GM18867 (cell line): ENCODE data around the gene HHAT.

Source experiments
- ATAC-seq: cut with Tn5 transposase; IDR thresholded peaks from one replicate; pipeline ENCODE4 v1.9.1; 2021; ENCODE audit warnings: mild to moderate bottlenecking, moderate library complexity; ENCODE audit not compliant: unreplicated experiment

HHAT gene

DNA sequence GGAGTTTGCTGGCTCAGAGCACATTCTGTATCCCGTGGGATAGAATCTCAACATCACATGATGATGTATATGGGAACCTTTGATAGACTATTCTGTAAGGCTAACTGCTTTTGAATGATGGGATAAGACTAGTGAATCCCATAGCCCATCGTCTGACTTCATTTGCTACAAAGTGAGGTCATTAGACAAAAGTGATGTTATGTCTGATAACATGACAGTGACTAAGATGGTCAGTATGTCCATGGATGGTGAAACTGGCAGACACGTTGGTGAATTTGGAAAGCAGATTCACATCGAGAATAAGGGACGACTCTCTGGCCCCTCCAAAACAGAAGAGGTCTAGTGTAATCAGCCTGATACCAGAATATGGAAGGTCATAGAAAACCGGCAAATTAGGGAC is 108.4 kb downstream of the HHAT start:
- no peak for ATAC-seq

DNA sequence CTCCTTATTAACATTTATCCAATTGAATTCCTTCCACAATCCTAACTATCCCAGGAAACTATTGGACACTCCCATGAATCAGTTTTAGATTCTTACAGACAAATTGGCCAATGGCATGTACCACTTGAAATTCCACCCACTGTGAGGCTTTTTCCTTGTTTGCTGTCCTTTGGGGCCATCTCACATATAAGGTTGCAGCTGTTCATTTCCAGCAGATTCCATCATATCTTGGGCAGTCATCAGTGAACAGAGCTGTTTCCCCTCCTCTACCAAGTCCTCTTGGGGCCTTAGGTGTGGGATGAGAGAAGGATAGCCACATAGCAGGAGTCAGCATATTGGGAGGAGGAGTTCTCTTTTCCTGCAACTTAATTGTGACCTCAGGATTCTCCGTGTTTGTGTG is 109.1 kb downstream of the HHAT start:
- ATAC-seq = no peak

DNA sequence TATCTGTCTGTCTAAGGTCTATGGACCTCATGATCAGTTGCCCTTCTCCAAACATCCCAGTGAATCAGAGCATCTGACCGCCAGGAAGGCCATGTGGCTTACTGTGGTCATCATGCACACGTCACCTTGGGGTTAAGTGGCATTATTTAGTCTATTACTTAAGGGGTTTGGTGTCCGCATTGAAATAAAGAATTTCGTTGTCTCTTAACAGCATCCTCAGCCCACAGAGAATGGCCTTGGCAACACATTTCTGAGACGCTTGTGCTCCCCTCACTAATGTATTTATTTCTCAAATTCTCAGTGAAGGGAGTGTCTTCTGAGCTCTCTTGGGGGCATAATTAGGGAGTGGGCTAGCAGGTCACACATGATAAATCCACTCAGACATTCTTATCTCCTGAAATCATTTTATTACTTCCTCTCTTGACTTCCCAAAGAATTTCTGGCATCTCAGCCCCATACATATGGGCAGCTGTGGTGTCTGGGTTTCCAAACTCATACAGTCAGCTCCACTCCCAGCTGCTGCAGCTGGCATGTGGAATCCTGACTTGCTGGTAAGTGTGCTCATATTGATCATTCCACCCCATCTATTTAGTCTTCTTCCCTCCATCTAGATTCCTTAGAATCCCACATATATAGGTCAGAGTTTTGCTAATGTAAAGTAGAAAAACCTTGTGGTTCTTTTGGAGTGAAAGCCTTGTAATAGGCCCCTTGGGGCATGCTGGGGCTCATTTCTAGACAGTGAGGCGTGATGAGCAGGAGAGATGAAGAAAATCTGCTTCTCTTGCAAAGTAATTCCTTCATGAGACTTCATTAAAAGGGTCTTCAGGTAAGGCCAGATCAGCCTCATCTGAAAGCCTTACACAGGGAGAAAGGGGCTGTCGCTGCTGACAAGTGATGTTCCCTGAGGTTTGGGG is 110.5 kb downstream of the HHAT start:
- ATAC-seq = no peak

DNA sequence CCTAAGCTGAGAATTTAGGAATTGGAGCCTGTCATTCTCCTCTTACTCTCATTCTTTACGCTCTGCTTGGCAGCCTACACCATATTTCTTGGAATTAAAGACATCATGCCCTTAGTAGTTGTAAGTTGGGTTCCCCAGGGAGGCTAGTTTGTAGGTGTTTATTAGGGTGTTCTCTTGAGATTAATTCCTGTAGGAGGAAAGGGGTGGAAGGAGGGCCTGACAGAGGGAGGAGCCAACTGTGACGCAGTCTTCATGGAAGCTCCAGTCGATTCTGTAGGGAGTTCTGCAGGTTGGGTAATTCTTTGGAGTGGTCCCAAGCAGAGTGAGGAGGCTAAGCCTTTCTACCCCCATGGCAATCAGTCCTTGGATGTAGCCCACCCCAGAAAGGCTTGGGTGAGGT is 111.4 kb downstream of the HHAT start:
- ATAC-seq = no peak

DNA sequence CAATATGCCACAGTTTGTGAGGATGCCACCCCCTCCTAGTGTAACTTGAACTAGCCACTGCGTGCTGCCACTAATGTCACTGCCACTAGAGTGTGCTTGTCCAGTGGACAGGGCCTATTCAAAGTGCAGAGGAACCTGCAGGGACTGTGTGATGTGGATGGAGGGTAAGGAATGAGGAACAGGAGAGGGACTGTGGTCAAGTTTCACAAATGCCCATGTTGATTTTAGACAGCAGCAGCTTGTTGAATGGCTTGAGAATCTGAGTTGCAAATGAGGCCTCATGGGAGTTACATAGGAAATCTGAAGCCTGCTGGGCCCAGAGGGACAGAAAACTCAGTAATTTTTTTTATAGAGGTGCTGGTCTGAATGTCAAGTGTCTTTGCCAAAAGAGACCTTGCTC is 112.3 kb downstream of the HHAT start:
- no peak for ATAC-seq

DNA sequence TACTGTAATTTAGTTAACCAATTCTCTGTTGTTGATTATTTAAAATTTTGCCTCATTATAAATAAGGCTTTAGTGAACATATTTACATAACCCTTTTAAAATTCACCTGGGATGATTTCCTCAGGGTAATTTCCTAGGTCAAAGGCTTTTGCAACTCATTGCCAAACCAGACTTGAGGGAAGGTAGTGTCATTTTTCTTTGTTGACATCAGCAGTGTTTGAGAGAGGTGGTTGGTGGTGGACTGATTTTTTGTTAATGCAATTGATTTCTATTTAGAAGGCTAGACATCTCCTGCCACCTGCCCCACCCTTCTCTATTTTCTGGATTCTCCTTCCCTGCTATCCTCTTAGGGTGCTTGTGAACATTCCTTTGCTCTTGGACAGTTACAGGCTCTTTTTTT is 116.8 kb downstream of the HHAT start:
- ATAC-seq = no peak

DNA sequence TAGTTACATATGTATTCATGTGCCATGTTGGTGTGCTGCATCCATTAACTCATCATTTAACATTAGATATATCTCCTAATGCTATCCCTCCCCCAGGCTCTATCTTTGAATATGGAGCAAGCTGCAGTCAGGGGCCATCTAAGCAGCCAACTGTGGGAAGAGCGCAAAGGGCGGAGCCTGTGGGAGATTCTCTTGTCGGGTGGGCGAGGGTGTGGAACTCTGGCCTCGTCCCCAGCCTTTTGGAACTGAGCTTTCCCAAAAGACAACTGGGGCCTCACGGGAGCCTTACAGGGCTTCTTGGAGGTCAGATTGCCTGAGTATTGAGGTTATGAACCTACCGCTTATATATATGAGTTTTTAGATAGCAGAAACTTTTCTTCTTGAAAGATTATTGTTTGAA is 117.2 kb downstream of the HHAT start:
- ATAC-seq = no peak

DNA sequence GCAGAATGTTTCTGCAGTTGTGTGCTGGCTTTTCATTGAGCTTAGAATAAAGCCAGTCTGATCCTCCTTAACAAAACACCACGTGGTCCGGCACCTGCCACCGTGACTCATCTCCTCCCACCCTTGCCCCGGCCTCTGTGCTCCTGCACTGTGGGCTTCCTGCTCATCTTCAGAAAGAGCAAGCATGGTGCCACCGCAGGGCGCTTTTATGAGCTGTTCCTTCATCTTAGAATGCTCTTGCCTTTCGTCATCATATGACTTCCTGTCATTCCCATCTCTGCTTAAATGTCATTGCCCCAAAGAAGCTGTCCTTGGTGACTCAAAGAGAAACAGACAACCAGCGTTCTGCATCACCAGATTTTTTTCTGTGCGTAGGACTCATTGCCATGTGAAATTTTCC is 117.8 kb downstream of the HHAT start:
- peak; percentile 96 for ATAC-seq

DNA sequence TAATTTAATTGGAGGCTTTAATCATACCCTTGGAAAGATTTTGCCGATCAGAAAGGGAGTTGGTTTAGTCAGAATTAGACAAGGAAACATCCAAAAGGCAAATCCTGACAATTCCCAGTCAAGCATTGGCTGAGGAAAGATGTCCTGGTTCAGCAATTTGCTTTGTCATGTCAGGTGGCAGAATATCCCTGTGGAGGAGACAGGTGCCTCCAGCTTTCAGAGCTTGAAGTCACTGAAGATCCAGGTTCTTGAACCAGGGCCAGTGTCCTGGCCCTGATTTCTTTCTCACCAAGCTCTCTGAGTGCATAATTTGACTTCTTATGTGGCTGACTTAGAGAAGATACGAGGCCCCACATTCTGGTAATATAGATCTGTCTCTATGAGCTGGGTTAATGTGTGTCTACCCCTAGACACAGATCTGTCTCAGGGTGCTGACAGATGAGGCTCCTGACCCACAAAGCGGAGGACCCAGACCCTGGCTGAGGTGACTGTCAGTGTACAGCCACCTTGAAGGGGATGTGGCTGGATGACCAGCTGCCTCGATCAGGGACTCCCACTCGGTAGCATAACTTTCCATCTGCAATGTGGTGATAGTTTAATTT is 118.9 kb downstream of the HHAT start:
- no peak for ATAC-seq

DNA sequence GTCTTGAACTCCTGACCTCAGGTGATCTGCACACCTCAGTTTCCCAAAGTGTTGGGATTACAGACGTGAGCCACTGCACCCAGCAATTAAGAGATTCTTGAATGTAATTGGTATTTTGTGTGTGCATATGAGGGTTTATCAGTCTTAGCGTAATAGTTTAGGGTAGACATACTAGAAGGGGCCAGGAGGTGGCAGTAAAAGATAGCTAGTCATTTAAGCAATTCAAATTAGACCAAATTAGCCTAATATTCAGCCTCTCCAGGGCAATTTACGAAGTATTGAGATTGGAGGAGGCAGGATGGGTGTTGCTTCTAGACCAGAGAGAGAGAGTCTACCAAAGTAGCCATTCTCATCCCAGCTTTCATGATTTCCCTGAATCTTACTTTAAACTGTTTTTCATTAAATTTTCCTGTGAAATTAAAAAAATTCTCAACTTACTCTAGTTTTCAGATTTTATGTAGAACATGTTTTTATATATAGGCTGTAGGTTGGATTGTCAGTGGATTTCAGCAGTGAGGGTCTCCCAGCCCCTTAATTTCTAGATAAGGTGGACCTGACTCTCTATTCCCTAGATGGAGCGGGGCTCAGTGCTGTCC is 119.7 kb downstream of the HHAT start:
- ATAC-seq = no peak

DNA sequence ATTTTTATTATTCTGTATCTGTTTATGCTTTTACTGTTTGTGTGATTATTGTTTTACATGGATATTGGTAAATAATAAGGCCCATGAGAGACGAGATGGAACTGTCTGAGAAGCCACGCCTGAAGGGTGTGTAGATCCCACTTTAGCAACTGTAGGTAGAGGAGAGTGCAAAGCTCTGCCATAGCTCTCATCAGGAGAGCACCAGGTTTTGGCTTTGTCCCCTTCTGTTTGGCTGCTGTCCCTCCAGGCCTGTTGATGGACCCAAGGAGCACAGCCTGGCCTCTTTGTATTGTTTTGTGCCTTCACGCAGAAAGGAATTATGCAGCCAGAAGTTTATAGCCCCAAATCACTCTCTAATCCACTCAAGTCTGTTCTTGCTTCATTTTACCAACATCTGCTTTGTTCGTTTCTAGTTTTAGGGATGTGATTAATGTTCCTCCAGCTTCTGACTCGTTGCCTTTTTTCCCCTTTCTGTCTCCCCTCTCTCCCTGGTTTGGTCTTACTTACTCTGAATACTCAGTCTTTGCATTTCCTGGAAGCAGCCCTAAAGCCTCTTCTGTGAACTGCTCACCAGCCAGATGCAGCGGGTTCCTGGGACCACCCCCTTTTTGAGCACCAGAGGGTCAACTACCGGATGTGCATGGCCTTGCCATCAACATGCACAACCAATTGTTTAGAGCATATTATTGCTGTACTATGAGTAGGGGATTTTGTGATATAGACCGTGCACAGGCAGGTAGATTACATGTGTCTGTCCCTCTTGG is 127.3 kb downstream of the HHAT start:
- no peak for ATAC-seq

DNA sequence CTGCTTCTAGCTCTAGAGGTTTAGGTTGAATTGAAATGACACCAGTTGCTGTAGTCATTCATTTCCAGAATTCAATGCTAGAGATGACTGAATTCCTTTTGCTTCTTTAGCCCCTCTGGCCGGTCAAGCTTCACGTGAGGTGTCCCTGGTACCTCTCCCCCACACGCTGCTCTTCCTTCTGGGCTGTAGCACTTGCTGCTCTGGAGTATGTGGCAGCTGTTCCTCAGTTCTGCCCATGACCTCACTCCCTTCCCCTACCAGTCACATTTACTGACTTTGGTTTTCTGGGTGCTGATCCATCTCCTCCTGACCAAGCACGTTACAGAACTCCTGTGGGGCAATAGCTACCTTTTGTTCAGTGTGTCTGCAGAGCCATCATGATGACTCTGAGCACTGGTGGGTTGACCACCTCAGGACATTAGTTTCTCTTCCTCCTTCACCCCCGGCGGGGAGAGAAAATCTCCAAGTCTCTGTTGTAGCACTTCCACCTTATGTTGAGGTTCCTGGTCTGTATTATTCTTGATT is 128.1 kb downstream of the HHAT start:
- ATAC-seq = no peak

DNA sequence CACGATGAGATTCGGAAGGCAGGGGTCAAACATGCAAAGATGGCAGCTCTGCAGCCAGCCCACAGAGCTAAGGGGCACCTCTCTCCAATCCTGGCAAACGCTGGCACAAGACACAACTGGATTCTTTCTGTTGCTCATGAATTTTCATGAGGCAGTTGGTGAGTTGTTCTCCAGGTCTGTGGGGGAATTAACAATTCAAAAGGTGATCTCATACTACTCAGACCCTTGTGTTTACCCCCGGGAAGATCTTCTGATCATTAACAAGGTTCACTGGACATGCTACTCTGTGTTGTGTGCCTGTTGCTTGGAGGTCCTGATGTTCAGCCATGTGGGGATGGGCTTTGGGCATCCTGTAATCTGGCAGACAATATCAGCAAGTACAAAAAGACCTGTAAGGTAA is 128.9 kb downstream of the HHAT start:
- no peak for ATAC-seq

DNA sequence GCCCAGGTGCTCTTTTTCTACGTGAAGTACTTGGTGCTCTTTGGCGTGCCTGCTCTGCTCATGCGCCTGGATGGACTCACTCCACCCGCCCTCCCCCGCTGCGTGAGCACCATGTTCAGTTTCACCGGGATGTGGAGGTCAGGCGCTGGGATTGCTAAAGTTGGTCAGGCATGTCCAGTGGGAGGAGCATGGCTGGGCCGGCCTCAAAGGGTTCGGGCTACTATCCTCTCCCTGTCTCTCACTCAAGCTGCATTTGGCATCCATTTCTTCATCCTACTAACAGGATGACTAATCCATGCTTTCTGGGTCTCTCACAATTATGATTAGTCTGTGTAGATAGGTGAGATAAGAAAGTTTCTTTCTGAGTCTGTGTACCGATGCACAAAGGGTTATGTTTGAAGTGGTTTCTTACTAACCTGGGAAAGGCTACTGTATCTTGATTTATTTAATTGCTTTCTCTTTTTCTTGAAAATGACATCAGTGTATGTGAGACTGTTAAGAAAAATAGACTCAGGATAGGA is 135.9 kb downstream of the HHAT start:
- ATAC-seq = no peak

DNA sequence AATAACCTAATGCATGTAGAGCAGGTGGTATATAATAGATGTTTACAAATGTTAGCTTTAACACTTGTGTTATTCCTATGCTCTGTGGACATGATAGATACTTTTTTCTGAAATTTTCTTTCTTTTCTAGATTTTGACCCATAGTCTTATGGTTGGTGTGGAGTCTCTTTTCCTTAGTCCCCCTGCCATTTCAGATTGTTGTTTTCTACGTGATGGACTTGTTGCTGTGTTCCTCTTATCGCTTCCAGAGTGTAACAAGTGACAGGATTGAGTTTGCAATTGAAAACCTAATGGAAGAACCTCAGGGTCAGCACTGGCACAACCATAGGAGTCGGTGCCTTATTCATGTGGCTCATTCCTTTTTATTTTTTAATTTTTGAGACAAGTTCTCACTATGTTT is 136.4 kb downstream of the HHAT start:
- ATAC-seq = no peak

DNA sequence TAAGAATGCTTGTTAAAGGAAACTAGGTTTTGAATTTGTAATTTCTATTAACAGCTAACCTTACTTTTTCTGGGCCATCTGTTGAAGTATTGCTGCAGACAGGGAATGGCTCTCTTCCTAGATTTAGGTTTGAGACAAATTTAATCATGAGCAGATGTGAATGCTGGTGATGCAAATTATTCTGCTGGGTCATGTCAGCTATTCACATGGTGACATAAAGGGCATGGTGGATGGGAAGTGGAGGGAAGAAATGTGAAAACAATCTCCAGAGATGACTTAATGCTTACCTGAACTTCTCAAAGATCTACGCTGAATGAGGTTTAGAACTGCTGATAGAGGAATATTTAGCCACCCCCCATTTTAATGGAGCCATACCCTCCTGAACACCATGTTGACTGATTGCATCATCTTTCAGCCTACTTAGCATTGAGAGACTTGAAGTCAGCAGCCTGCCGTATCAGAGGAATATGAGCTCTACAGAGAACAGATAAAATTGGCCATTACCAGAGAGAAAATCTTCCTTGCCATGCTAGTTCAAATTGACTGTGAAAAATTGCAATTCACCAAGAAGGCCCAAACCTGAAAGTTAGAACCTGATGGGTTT is 138.8 kb downstream of the HHAT start:
- no peak for ATAC-seq

DNA sequence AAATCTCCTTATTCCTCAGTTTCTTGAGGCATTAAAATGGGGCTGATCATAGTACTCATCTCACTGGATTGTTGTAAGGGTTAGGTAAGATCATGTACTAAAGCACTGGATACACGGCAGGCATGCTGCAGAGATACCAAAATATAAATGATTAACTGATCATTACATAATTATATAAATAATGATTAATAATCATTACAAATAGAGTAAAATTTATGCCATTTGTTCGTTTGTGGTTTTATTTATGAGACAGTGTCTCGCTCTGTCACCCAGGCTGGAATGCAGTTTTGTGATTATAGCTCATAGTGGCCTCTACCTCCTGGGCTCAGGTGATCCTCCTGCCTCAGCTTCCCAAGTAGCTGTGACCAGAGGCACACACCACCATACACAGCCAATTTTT is 140.7 kb downstream of the HHAT start:
- ATAC-seq = no peak

DNA sequence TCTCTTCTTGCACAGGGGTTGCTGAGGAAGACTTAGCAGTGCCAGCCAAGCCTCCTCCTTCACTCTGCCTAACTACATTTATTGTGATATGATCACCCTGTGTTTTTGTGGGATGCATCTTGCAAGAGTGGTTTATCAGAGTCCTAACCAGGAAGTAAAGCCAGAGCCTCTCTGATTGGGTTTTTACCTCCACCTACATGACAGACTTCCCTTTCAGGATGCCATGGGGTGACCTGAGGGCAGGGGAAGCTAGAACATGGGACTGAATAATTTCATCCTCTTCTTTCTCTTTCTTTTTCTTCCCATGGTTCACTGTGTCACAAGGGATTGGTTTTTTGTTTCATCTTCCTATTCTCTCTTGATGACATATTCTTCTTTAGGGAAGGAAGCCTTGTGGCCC is 146.6 kb downstream of the HHAT start:
- ATAC-seq = no peak

DNA sequence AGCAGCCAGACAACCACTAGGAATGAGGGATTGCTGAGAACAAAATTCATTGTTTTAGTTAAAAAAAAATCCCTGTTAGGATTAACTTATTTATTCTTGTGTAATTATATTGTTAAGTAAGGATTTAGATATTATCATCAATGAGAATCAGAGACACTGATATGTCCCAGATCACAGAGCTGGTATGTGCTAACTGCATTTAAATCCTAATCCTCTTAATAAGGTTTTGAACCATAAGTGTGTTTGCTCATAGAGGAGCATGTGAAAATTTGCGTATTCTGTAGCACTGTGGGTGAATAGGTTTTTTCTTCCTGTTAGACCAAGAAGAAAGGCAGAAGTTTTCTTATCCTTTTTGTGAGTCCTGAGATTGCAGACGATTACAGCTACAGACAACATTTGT is 147.1 kb downstream of the HHAT start:
- ATAC-seq = no peak

DNA sequence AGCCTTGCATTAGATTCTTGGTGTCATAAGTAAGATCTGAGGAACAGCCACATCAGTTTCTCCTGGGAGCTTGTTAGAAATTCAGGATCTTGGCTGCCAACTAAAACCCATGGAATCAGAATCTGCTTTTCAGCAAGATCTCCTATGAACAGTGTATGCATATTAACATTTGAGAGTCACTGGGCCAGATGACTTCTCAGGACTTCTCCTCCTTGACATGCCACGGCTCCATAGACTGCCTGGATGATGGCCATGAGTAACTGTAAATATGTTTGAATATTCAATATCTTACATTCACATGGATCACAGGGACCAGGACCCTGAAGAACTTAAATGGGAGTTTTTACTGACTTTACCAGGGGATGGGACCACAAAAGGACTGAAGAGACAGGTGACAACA is 148.0 kb downstream of the HHAT start:
- no peak for ATAC-seq
